ENCODE measurements around the gene C3orf85. TPM values are rescaled to one million over a fixed set of nuclear protein-coding genes. Genes with fewer than 3 reads are reported as not detected.

C3orf85 gene
- total and polyA plus RNA-seq, 10 of the 15 experiments (the other 5 are each of a cell fraction or from before 2014, with no cell fraction given): not detected

- H3K9me3 ChIP-seq (replicated peaks; ENCODE audit: control insufficient read depth, insufficient read depth, low read length): no peaks in the 10 kb centered on the region
- no peak for FAIRE-seq
- H3K79me2 ChIP-seq (ENCODE audit: control insufficient read depth, insufficient read depth, low read length): no peaks in the 10 kb centered on the region
- no peaks in the 10 kb centered on the region for H4K20me1 ChIP-seq (ENCODE audit: control insufficient read depth, insufficient read depth)
- no peak for DNase-seq (ENCODE audit: low read depth, low spot score)
- no peak overlapping the region for H3K4me3 ChIP-seq
- in situ Hi-C loops (cut with MboI): no loop called here
- intact Hi-C loops (cut with micrococcal nuclease; ENCODE audit: unreplicated experiment): no loop called here
- no peak overlapping the region for H3K9ac ChIP-seq (ENCODE audit: control insufficient read depth, insufficient read depth, low read length)
- no peak for ATAC-seq
- ChIA-PET CTCF (interaction anchor here (0.6 kb wide), 1 partner anchor 154 kb away, joined by 3 read pairs; no protein-coding TSS in a partner anchor), SMC1A (ENCODE audit: uncharacterized antibody, unreplicated experiment) (interaction anchor here (1.1 kb wide), 1 partner anchor 10 kb away, joined by 3 read pairs; no protein-coding TSS in a partner anchor), POLR2A (no interaction called here), RAD21 (ENCODE audit: unreplicated experiment) (no interaction called here)
- H3K4me2 ChIP-seq (ENCODE audit: control insufficient read depth, insufficient read depth): no peak overlapping the region
- H3K36me3 ChIP-seq (ENCODE audit: control insufficient read depth in 2 of 2, insufficient read depth in 2 of 2, low read length in 1 of 2): no peaks in the 10 kb centered on the region
- H3K4me1 ChIP-seq (ENCODE audit: control insufficient read depth, insufficient read depth, low read length): no peaks in the 10 kb centered on the region
- H3K27ac ChIP-seq (ENCODE audit: control insufficient read depth, insufficient read depth): no peak overlapping the region
- whole genome bisulfite sequencing (ENCODE audit: insufficient coverage, insufficient replicate concordance, low lambda C conversion rate, missing lambda C conversion rate): 33% methylated on average over 5 of the region's 5 CpGs
- H3K27me3 ChIP-seq (replicated peaks in 1 of 2; ENCODE audit: control insufficient read depth in 2 of 2, insufficient read depth in 2 of 2, low read length in 1 of 2): no peaks in the 10 kb centered on the region
- no TSS peak for BruUV-seq (replicated peaks)
- no peak overlapping the region for H2AFZ ChIP-seq (ENCODE audit: control insufficient read depth, low read depth, low read length)
- TF ChIP-seq MEF2B (IDR thresholded peaks at IDR 0.05; ENCODE audit: partially characterized antibody, poor library complexity, severe bottlenecking) (no peak), USF1 (IDR thresholded peaks at IDR 0.05; ENCODE audit: borderline replicate concordance, extremely low read length, insufficient read depth, low read depth, low read length) (no peak), REST (IDR thresholded peaks at IDR 0.05; ENCODE audit: low read depth, low read length) (no peak), FOXK2 (IDR thresholded peaks at IDR 0.05) (no peak), POLR2AphosphoS5 (IDR thresholded peaks at IDR 0.05; ENCODE audit: low read length) (no peak), BHLHE40 (IDR thresholded peaks at IDR 0.05; ENCODE audit: borderline replicate concordance in 1 of 2, low read depth in 2 of 2, low read length in 1 of 2) (no peak), IRF3 (IDR thresholded peaks at IDR 0.05) (no peak), RB1 (IDR thresholded peaks at IDR 0.05; ENCODE audit: borderline replicate concordance) (no peak), RELA (IDR thresholded peaks at IDR 0.05; ENCODE audit: borderline replicate concordance, partially characterized antibody) (no peak), SKIL (IDR thresholded peaks at IDR 0.05; ENCODE audit: low read depth, poor library complexity, severe bottlenecking) (no peak), RUNX3 (IDR thresholded peaks at IDR 0.05; ENCODE audit: low read length) (no peak), ESRRA (IDR thresholded peaks at IDR 0.05; ENCODE audit: low read length) (no peak), DPF2 (IDR thresholded peaks at IDR 0.05) (no peak), PML (IDR thresholded peaks at IDR 0.05; ENCODE audit: low read length) (no peak), BMI1 (IDR thresholded peaks at IDR 0.05; ENCODE audit: borderline replicate concordance) (no peak), MYB (IDR thresholded peaks at IDR 0.05; ENCODE audit: borderline replicate concordance, low read depth, low read length) (no peak), SMARCA5 (IDR thresholded peaks at IDR 0.05) (no peak)
These were observed 41.4 kb downstream of the C3orf85 start for GRCh38 chr3:109177908-109178307.
